HG03460 (cell line): ENCODE measurements around the gene RPS16.

Source experiments
- ATAC-seq: cut with Tn5 transposase; IDR thresholded peaks from one replicate; pipeline ENCODE4 v1.9.1; 2021; ENCODE audit not compliant: unreplicated experiment

The RPS16 gene

DNA sequence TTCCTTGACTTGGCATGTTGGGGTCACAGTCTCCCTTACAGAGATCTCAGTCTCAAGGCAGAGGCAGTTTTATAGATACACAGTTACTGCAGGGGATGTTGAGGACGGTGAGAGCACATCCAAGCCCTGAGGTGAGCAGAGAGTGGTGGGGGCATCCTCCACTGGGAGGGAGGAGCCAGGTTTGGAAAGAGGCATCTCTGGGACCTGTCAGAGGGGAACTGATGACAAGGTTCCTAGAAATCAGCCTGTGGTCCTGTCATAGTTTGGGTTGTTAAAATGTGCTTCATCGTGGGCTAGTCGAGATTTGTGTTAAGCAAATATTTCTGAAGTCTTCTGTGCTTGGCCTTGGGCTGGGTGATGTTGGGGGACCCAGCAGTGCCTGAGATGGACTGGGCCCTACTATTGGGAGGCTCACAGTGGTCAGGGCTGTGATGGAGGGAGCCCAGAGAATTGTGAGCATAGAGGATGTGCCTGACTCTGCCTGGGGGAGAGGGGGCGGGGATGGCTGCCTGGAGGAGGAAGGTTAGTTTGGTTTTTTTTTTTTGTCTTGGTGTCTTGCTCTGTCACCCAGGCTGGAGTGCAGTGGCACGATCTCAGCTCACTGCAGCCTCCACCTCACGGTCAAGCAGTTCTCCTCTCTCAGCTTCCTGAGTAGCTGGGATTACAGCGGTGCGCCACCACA lies 13.5 kb upstream of the RPS16 start:
- no peak for ATAC-seq

DNA sequence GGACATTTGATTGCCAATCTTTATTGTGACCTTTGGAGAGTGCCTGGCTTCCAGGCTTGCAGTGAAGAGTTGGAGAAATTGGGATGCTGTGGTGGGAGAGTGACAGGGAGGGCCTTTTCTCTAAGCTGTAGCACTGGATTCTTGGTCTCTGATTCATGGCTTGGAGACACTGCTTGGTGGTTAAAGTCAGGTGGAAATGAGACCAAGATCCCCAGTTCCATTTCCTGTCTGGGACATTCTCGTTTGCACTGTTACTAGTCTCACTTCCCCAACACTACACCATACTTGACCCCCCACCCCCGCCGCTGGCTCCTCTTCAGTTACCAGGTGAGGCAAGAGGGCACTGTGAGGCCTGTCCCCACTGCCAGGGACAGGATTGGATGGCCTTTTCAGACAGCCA lies 12.5 kb upstream of the RPS16 start:
- ATAC-seq, result no peak

DNA sequence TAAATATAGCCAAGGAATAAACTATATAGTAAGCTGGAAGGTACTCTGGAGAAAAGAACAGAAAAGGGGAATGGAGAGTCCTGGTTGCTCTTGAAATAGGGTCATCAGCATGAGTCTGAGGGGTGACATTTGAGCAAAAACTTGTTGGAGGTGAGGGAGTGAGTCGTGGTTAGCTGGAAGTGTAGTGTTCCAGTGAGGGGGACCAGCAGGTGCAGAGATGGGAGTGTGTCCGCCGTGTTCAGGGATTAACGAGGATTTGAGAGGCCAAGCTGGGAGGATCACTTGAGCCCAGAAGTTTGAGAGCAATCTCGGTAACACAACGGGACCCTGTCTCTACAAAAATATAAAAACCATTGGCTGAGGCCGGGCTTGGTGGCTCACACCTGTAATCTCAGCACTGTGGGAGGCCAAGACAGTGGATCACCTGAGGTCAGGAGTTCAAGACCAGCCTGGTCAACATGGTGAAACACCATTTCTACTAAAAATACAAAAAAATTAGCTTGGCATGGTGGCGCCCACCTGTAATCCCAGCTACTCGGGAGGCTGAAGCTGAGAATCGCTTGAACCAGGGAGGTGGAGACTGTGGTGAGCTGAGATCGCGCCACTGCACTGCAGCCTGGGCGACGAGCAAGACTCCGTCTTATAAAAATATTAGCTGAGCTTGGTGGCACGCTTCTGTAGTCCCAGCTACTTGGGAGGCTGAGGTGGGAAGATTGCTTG lies 10.8 kb upstream of the RPS16 start:
- ATAC-seq, result no peak

DNA sequence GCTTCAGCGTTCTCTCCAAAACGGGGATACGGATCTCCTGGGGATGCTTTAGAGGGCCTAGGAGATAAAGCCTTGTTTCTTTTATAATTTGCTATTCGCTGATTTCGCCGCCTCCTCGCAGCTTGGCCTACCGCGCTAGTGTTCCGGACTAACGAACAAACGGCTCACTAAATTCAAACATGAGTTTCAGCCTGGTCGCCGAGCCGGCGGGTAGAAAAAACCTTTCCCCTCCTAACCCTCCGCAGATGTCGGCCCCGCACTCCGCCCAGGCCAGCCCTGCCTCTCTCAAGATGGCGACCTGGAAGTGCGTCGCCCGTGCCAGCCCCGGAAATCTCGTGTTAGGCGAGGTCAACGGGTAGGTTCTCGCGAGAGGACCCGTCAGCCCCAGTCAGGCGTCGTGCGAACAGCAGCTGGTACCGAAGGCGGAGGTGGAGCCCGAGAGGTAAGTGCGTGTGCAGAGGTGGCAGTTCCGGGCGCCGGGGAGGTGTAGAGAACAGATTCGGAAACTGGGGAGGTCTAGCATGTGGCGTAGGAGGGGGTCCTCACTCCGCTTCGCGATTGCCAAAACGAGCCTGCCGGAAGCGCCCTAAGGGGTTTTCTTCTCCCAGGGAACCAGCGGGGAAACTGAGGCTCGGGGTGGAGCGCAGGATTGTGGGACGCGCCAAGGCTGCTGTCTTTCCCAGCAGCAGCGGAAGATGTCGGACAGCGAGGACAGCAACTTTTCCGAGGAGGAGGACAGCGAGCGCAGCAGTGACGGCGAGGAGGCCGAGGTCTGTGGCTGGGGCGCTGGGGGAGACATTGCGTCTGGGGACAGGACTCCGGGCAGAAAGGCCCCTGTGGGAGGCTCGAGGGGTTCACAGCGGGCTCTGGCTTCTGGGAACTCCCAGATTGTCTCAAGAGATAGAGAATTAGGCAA lies 9.7 kb upstream of the RPS16 start, which contains the start of gene SUPT5H:
Gene SUPT5H, plus strand, starts transcription at position 387 of the 916 bp plus-strand sequence. Its CDS starts 309 bp downstream, at position 696.
- peak; percentile 84 for ATAC-seq

DNA sequence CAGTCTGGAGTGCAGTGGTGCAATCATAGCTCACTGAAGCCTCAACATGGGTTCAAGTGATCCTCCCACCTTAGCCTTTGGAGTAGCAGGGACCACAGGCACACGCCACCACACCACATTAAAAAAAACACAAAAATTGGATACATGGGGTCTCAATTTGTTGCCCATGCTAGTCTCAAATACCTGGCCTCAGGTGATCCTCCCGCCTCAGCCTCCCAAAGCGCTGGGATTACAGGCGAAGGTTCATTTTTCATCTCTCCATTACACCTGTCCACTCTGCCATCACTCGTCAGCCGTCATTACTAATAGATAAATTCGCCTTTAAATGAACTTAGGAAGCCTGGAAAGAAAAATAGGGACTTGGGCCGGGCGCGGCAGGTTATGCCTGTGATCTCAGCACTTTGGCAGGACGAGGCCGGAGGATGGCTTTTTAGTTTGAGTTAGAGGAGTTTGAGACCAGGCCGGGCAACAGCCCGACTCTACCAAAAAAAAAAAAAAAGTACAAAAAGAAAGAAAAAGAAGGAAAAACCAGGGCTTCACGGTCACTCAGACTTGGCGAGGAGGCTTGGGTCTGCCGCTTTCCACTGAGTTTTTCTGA lies 8.9 kb upstream of the RPS16 start:
- ATAC-seq, result no peak

DNA sequence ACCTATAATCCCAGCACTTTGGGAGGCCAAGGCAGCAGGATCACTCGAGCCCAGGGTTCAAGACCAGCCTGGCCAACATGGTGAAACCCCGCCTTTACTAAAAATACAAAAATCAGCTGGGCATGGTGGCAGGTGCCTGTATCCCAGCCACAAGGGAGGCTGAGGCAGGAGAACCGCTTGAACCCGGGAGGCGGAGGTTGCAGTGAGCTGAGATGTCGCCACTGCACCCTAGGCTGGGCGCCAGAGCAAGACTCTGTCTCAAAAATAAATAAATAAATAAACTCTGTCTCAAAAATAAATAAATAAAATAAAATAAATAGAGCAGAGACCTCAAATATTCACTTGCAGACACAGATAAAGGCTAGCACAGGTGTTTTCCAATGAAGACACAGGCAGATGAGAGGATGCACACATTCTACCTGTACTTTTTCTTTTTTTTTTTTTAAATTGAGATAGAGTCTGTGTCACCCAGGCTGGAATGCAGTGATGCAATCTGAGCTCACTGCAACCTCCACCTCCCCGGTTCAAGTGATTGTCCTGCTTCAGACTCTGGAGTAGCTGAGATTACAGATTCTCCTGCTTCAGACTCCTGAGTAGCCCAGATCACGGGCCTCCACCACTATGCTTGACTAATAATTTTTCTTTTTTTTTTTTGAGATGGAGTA lies 2.7 kb upstream of the RPS16 start:
- ATAC-seq, result no peak

DNA sequence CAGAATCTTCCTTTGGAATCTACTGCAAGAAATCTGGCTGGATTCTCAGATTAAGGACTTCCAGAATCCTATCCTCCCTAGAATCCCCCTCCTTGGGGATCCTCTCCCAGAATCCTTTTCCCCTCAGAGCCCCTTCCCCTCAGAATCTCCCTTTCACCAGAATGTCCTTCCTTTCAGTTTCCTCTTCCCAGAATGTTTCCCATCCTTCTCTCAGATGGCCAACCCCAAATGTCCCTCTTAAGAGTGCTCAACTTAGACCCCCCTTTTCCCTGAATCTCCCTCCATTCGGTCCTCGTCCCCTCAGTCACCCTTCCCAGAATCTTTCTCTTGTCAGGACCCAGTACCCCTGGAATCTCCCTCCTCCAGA lies 584 bp upstream of the RPS16 start:
- ATAC-seq, result no peak

DNA sequence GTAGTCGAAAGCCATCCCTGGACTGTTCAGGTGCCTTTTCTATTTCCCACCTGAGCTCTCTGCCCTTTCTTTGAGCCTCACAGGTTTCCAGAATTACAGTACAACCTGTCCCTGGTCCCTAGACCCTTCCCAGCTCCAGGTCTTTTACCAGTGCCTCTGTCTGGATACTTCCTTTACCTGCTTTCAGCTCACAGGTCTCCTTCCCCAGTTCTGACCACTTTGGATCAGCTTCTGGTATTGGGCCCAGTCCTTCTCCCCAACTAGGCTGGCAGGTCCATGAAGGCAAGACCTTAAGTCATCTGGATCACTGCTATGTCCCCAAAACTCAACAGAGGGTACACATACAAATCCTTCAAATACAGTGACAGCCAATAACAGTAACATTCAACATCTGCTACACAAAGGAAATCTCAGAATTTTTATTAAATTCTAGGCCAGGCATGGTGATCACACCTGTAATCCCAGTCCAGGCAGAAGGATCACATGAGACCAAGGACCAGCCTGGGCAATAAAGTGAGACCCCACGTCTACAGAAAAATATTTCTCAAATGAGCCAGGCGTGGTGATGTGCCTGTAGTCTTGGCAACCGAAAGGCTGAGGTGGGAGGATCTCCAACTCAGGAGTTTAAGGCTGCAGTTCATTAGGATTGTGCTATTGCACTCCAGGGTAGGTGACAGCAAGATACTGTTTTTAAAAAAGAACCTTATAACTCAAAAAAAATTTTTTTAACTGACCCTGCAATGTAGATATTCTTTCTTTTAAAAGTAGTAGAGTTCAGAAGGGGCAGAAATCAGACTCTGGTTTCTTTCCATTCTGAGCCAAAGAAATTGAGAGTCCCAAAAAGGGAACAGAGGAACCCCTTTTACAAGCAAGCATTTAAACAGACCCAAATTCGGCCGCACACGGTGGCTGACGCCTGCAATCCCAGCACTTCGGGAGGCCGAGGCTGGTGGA lies 1.3 kb downstream of the RPS16 start:
- no peak for ATAC-seq

DNA sequence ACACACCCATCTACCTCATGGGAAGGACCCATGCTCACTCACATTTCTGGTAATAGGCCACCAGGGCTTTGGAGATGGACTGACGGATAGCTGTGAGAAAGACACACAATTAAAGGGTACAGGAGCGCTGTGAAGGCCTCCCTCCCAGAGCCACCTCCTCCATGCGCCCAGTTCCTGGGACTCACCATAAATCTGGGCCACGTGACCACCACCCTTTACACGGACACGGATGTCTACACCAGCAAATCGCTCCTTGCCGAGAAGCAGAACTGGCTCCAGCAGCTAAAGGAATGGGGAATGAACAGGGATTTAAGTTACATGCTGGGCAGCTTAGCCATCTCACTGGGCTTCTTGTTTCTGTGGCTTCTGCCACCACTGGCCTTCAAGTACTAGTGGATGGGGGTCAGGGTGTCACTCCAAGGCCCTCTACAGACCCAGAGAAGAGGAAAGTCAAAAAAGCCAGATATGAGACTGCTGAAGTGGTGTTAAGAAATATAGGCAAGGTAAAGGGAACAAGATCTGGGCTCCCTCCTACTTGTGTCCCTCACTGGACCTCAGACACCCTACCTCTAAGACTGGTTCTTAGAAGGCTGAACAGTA lies 2.2 kb downstream of the RPS16 start:
- ATAC-seq, result no peak

DNA sequence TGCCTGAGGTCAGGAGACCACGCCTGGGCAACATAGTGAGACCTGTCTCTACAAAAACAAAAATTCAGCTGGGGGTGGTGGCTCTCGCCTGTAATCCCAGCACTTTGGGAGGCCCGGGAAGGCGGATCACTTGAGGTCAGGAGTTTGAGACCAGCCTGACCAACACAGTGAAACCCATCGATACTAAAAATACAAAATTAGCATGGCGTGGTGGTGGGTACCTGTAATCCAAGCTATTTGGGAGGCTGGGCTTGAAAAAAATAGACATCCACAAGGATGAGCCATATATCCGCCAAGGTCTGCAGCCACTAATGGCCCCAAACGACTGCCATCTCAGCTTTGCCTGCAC lies 3.1 kb downstream of the RPS16 start:
- no peak for ATAC-seq

DNA sequence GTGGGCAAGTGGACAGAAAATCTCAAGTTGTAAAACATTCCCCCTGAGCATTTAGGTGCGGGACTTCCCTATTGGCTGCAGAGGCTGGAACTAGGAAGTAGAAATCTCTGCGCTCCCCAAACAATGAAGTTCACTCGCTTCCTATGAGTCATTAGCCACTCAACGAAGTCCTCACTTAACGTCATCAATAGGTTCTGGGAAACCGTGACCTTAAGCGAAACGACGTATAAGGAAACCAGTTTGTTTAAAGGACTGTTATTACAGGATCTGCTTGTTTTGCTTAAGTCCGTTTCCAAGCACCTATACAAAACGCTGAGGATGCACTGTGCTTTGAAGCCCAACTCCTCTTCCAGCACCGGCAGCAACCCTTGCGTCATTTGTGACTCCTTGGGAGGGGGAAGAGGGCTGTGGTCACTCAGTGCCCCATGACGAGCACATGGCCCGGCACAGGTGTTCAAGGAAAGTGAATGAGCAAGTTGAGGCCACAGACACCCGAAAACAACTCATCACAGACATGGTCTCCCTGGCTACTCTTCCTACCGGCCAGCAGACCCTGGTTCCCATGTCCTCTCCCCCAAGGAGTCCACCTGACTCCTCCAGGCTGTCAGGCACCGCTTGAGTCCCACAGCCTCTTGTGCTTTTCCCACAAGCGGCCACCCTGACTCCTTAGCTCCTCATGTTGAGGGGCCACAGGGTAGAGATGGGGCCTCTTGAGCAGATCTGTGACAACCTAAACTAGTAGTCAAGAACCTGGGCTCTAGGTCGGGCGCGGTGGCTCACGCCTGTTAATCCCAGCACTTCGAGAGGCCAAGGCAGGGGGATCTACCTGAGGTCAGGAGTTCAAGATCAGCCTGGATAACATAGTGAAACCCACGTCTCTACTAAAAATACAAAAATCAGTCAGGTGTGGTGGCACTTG lies 4.8 kb downstream of the RPS16 start:
- ATAC-seq, result no peak

DNA sequence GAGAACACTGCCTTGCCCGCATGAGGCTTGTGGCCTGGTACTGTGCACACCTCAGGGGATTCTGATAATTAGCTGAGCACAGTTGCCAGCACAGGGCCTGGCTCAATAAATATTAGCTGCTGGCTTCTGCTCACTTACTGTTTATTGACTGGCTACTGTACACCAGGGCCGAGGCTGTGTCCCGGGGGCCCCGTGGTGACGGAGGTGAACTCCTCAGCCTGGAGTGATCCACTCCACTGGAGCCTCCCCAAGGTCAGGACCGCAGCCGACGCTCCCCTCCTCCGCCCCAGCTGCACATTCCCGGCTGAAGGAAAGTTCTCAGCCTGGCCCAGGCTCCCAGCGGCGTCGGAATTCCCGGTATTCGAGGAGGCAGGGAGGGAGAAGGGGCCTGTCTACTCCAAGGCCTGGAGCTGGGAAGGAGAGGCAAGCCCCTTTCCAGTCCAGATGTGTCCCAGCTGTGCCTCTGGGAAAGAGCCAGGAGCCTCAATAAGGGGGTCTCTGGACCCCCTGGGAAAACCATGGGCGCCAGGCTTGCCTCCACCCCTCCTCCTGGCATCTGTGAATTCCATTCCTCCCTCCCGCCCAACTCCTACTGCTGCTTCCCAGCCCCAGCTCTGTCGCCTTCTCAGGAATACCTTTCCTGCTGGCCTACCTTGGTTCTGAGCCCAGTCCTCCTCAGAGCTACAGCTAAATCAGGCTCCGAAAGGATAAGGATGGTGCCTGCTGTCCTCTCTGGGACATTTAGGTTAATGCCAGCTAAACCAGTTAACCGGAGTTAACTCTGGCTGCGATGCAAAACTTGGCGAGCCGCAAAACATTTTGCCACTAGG lies 7.3 kb downstream of the RPS16 start:
- ATAC-seq, result no peak

DNA sequence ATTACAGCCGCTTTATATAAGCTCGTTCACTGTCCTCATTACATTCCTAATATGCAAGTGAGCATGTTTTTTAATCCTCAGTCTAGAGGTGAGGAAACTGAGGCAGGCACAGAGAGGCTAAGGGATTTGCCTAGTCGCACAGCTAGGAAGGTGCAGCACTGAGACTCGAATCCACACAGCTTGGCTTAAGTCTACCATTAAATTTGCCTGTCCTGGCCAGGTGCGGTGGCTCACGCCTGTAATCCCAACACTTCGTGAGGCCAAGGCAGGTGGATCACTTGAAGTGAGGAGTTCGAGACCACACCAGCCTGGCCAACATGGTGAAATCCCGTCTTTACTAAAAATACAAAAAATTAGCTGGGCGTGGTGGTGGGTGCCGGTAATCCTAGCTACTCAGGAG lies 8.0 kb downstream of the RPS16 start:
- ATAC-seq, result no peak

DNA sequence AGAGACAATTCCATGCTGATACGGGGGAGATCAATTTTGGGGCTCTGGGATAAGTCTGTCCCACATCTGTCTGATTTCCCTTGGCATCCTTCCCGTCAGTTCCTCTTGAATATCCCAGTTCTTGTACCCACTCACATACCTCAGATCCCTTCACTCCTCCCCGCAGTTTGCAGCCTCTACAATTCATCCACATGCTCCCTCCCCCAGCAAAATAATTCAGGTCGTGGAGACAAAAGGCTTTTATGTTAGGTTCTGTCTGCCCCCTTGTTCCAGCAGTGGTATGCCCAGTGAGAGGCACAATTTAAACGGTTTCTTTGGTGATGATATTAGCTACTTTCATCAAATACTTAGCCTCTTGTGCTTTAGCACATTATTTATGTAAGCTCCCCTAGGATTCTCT lies 9.6 kb downstream of the RPS16 start:
- no peak for ATAC-seq

DNA sequence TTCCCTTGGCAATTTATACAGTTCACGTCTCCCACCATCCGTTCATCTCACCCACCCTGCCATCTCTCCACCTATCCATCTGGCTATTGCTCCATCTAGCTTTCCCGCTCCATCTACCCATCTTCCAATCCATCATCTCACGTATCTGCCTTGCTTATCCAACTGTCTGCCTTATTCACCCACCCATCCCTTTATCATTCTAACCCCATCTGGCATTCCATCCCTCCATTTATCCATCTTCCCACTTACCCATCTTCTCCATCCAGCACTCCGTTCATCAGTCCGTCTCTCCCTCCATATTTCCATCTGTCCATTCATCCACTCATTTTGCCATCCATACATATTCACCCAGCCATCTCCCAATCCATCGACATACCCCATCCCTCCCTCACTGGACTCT lies 10.0 kb downstream of the RPS16 start:
- no peak for ATAC-seq

DNA sequence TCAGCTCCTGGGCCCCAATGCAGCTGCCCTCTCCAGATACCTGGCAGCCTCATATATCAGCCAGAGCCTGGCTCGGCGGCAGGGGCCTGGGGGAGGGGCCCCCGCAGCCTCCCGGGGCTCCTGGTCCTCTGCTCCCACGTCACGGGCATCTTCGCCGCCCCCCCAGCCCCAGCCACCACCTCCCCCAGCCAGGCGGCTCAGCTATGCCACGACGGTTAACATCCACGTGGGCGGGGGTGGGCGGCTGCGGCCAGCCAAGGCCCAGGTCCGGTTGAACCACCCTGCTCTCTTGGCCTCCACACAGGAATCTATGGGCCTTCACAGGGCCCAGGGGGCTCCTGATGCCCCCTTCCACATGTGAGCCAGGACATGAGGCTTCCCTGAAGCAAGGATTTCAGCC lies 10.8 kb downstream of the RPS16 start:
- no peak for ATAC-seq

DNA sequence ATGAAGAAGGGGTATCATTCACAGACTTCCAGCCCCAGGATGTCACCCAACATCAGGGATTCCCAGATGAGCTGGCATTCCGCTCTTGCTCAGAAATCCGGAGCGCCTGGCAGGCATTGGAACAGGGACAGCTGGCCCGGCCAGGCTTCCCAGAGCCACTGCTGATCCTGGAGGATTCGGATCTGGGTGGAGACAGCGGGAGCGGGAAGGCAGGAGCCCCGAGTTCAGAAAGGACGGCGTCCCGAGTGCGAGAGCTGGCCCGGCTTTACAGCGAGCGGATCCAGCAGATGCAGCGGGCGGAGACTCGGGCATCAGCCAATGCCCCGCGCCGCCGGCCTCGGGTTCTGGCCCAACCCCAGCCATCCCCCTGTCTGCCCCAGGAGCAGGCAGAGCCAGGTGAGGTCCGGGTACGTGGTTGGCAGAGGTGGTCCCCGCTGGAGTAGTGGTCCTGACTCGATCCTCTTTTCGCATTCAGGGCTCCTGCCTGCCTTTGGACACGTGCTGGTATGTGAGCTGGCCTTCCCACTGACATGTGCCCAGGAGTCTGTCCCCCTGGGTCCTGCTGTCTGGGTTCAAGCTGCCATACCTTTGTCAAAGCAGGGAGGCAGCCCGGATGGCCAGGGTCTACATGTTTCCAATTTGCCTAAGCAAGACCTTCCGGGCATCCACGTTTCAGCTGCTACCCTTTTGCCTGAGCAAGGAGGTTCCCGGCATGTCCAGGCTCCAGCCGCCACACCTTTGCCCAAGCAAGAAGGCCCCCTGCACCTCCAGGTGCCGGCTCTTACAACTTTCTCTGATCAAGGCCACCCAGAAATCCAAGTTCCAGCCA lies 12.3 kb downstream of the RPS16 start:
- ATAC-seq, result no peak
